ENCODE results near the gene ACBD6.

DNA sequence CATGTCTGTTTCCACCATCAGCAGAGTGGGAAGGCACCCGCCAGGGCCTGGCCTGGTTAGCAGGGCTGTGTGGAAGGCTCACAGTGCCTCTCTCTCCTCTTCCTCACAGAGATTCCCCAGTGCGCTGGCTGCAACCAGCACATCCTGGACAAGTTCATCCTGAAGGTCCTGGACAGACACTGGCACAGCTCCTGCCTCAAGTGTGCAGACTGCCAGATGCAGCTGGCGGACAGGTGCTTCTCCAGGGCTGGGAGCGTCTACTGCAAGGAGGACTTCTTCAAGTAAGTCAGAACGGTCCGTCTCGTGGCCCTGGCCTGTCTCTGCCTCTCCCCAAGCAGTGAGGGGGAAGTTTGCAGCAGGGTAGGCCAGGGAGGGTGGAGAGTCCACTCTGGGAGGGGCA is 254.2 kb downstream of the ACBD6 start:
- TF ChIP-seq, protein P1, sequence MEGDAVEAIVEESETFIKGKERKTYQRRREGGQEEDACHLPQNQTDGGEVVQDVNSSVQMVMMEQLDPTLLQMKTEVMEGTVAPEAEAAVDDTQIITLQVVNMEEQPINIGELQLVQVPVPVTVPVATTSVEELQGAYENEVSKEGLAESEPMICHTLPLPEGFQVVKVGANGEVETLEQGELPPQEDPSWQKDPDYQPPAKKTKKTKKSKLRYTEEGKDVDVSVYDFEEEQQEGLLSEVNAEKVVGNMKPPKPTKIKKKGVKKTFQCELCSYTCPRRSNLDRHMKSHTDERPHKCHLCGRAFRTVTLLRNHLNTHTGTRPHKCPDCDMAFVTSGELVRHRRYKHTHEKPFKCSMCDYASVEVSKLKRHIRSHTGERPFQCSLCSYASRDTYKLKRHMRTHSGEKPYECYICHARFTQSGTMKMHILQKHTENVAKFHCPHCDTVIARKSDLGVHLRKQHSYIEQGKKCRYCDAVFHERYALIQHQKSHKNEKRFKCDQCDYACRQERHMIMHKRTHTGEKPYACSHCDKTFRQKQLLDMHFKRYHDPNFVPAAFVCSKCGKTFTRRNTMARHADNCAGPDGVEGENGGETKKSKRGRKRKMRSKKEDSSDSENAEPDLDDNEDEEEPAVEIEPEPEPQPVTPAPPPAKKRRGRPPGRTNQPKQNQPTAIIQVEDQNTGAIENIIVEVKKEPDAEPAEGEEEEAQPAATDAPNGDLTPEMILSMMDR (IDR thresholded peaks at IDR 0.05): no peak
- no peak for TF ChIP-seq POLR2A (IDR thresholded peaks at IDR 0.05)
